ENCODE measurements around the gene PDLIM7. TPM values are rescaled to one million over a fixed set of nuclear protein-coding genes. Genes with fewer than 3 reads are reported as not detected.

The PDLIM7 gene
- total and polyA plus RNA-seq, 4 donors: 49.2 to 124 (median 83.5) TPM

DNA sequence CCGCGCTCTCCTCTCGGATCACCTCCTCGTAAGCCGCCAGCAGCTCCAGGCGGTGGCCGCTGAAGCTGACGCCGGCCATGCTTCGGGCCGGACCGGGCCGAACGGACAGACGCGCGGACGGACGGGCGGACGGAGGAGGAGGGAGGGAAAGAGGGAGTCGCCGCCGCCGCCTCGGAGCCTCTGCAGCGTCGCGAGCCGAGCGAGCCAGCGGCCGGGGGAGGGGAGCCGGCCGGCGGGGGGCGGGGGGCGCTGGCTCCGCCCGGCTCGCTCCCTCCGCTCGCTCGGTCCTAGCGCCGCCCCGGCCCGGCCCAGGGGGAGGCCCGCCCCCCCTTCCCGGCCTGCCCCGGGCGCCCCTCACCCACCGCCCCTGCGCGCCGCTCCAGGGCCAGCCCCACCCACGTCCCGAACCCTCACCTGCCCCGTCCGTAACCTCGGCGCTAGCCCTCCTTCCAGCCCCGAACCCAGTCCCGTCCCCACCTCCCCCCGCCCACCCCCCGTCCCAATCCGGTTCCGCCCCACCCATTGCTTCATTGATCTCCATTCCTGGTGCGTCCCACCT is 23.9 kb downstream of the PDLIM7 start, which contains the start of gene DBN1:
Gene DBN1 (minus strand): TSS at position 192 of the 559 bp plus-strand sequence. CDS start 113 bp downstream, at position 79.
- peak; percentile 72 to 83 (median 76) for DNase-seq
- TF ChIP-seq, protein P1, sequence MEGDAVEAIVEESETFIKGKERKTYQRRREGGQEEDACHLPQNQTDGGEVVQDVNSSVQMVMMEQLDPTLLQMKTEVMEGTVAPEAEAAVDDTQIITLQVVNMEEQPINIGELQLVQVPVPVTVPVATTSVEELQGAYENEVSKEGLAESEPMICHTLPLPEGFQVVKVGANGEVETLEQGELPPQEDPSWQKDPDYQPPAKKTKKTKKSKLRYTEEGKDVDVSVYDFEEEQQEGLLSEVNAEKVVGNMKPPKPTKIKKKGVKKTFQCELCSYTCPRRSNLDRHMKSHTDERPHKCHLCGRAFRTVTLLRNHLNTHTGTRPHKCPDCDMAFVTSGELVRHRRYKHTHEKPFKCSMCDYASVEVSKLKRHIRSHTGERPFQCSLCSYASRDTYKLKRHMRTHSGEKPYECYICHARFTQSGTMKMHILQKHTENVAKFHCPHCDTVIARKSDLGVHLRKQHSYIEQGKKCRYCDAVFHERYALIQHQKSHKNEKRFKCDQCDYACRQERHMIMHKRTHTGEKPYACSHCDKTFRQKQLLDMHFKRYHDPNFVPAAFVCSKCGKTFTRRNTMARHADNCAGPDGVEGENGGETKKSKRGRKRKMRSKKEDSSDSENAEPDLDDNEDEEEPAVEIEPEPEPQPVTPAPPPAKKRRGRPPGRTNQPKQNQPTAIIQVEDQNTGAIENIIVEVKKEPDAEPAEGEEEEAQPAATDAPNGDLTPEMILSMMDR (IDR thresholded peaks at IDR 0.05; ENCODE audit: control extremely low read depth, extremely low read depth): no peak
- Histone ChIP-seq H3K9ac (ENCODE audit: insufficient read depth in 1 of 2, low read length in 2 of 2) (peak within 1 kb of the TSS in 1 of 2 donors; percentile 65), H3K27ac (ENCODE audit: low read depth in 1 of 2, low read length in 1 of 2) (peak within 1 kb of the TSS in 1 of 2 donors; percentile 15), H3K27me3 (ENCODE audit: control insufficient read depth in 3 of 3, insufficient read depth in 3 of 3, low read length in 2 of 3) (no peaks in the 10 kb centered on the region), H3K36me3 (ENCODE audit: control insufficient read depth in 4 of 4, insufficient read depth in 4 of 4, low read length in 4 of 4) (peaks cover 0 to 7% (median 0%) of the 10 kb centered on the region in 4 donors), H3K4me3 (peak within 1 kb of the TSS; percentile 51), H3K4me1 (ENCODE audit: control insufficient read depth in 5 of 5, insufficient read depth in 5 of 5, low read length in 5 of 5) (peaks cover 0 to 39% (median 12%) of the 10 kb centered on the region in 5 donors), H3K9me3 (ENCODE audit: control insufficient read depth in 4 of 4, insufficient read depth in 3 of 4, low read length in 3 of 4) (no peaks in the 10 kb centered on the region)
- ATAC-seq (ENCODE audit: insufficient read depth, low FRiP score): peak; percentile 73
- 3% methylated on average over 28 to 69 of the region's 69 CpGs for WGBS, 2 donors

DNA sequence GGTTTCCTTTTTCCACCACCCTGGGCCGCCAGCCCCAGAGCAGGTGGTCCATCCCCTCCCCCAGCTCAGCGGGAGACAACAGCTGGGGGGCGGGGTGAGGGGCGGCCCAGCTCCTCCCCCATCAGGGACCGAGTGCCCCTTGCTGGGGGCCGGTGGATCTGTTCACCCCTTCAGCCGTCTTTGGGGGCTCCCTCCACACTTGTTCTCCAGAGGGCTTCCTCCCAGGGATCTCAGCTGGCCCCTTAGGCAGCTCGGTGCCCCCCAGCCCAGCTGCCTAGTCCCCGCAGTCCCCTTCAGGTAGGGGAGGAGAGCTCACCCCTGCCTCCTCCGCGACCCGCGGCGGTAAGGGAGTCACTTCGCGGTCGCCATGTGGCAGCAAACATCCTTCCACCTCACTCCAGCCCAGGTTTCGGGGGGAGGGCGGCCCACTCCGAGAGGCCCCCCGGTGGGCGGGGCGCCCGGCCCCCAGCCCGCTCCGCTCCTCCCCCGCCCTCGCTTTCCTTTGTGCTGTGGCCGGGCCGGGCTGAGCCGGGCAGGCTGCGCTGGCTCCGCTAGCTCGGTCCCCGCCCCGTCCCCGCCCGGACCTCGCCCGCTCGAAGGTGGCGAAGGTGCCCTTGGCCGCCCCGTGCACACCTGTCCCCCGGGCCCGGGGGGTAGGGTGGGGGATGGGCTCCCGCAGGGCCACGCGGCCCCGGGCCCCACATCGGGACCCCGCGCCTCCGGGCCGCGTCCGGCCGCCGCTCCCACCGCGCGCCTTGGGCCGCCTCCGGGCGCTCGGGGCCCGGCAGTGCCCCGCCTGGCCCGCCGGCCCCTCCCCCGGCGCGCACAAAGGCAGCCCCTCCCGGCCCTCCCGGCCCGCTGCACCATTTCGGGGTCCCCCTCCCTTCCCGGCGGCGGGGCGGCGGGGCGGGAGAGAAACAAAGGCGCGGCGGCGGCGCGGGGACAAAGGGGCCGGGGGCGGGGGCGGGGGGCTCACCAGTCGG is 24.7 kb downstream of the PDLIM7 start:
- peaks cover 0 to 39% (median 12%) of the 10 kb centered on the region in 5 donors for H3K4me1 ChIP-seq (ENCODE audit: control insufficient read depth in 5 of 5, insufficient read depth in 5 of 5, low read length in 5 of 5)
- ATAC-seq (ENCODE audit: insufficient read depth, low FRiP score) (no peak), DNase-seq (peak; percentile 58 to 72 (median 65))
- no peaks in the 10 kb centered on the region for H3K27me3 ChIP-seq (ENCODE audit: control insufficient read depth in 3 of 3, insufficient read depth in 3 of 3, low read length in 2 of 3)
- 1 to 2% methylated on average over 47 to 93 of the region's 93 CpGs for WGBS, 2 donors
- H3K27ac ChIP-seq (ENCODE audit: low read depth in 1 of 2, low read length in 1 of 2): peak overlapping the region in 1 of 2 donors; percentile 15
- peak overlapping the region in 1 of 2 donors; percentile 42 for H3K9ac ChIP-seq (ENCODE audit: insufficient read depth in 1 of 2, low read length in 2 of 2)
- H3K9me3 ChIP-seq (ENCODE audit: control insufficient read depth in 4 of 4, insufficient read depth in 3 of 4, low read length in 3 of 4): no peaks in the 10 kb centered on the region
- peaks cover 0 to 12% (median 2%) of the 10 kb centered on the region in 4 donors for H3K36me3 ChIP-seq (ENCODE audit: control insufficient read depth in 4 of 4, insufficient read depth in 4 of 4, low read length in 4 of 4)
- peak overlapping the region; percentile 42 for H3K4me3 ChIP-seq
- TF ChIP-seq, protein P1 (IDR thresholded peaks at IDR 0.05; ENCODE audit: control extremely low read depth, extremely low read depth): no peak

DNA sequence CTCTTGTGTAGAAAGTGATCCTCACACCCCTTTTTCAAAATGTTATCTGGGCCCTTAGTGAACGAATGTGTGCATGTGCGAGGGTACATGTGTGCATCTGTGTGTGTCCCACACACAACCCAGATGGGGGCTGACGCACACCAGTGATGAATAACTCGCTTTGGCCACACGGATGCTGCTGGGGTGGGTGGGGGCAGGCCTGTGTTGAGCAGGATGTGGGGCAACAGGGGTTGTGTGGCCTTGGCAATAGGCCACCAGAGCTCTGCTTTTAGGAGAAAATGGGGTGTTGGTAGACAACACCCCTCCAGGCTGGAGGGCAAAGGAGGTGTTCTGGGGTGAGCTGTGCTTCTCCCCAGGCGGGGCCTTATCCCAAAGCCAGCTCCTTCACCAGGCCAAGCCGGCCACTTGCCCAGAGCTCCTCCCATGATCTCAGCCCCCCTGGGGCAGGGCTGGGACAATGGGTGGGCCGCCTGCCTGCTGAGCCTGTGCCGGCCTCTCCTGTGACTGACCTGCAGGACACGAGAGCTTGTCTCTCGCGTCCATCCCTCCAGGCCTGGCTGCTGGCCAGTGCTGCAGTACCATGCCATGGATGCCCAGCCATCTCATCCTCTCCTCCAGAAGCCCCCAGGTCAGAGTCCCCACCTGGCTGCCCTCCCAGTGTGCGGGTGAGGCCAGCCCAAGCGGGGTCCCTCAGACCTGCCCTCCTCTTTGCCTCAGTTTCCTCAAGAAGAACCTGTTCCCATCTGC is 25.6 kb downstream of the PDLIM7 start:
- no peak for DNase-seq
- peaks cover 0 to 38% (median 12%) of the 10 kb centered on the region in 5 donors for H3K4me1 ChIP-seq (ENCODE audit: control insufficient read depth in 5 of 5, insufficient read depth in 5 of 5, low read length in 5 of 5)
- ATAC-seq (ENCODE audit: insufficient read depth, low FRiP score): no peak
- TF ChIP-seq, protein P1 (IDR thresholded peaks at IDR 0.05; ENCODE audit: control extremely low read depth, extremely low read depth): no peak
- H3K9me3 ChIP-seq (ENCODE audit: control insufficient read depth in 4 of 4, insufficient read depth in 3 of 4, low read length in 3 of 4): no peaks in the 10 kb centered on the region
- peak overlapping the region in 1 of 2 donors; percentile 42 for H3K9ac ChIP-seq (ENCODE audit: insufficient read depth in 1 of 2, low read length in 2 of 2)
- H3K27ac ChIP-seq (ENCODE audit: low read depth in 1 of 2, low read length in 1 of 2): peak overlapping the region; percentile 8 to 15
- H3K36me3 ChIP-seq (ENCODE audit: control insufficient read depth in 4 of 4, insufficient read depth in 4 of 4, low read length in 4 of 4): peaks cover 0 to 19% (median 9%) of the 10 kb centered on the region in 4 donors
- no peaks in the 10 kb centered on the region for H3K27me3 ChIP-seq (ENCODE audit: control insufficient read depth in 3 of 3, insufficient read depth in 3 of 3, low read length in 2 of 3)
- no peak overlapping the region for H3K4me3 ChIP-seq
- 60 to 71% methylated on average over 14 of the region's 14 CpGs for WGBS, 2 donors
